Sigmoid colon (tissue), 4 donors: ENCODE data around the gene FXYD7.

ENCODE experiments used
- EP300 ChIP-seq, 4 donors: sonication (generic); formaldehyde crosslinking; IDR thresholded peaks; one replicate each; pipeline ENCODE4 v1.6.1; 2017; ENCODE audit warnings: antibody characterized with exemption in 4 of 4
- POLR2A ChIP-seq, 2 donors: fragments of 450-650 bp; IDR thresholded peaks; one replicate each; pipeline ENCODE4 v1.6.1; 2016; ENCODE audit warnings: antibody characterized with exemption in 2 of 2, mild to moderate bottlenecking in 2 of 2, moderate library complexity in 2 of 2
- POLR2AphosphoS5 ChIP-seq, 4 donors: sonication (generic); formaldehyde crosslinking; IDR thresholded peaks; one replicate each; pipeline ENCODE4 v1.6.1; 2017; ENCODE audit warnings: antibody characterized with exemption in 4 of 4
- TF ChIP-seq, protein P1 (sequence below), 4 experiments: fragments of 450-650 bp in 3 of 4; fragments of 200-600 bp in 1 of 4; IDR thresholded peaks; one replicate each; pipeline ENCODE4 v1.5.1; 2016 to 2019; ENCODE audit warnings: antibody characterized with exemption in 4 of 4, mild to moderate bottlenecking in 3 of 4, moderate library complexity in 2 of 4

DNA sequence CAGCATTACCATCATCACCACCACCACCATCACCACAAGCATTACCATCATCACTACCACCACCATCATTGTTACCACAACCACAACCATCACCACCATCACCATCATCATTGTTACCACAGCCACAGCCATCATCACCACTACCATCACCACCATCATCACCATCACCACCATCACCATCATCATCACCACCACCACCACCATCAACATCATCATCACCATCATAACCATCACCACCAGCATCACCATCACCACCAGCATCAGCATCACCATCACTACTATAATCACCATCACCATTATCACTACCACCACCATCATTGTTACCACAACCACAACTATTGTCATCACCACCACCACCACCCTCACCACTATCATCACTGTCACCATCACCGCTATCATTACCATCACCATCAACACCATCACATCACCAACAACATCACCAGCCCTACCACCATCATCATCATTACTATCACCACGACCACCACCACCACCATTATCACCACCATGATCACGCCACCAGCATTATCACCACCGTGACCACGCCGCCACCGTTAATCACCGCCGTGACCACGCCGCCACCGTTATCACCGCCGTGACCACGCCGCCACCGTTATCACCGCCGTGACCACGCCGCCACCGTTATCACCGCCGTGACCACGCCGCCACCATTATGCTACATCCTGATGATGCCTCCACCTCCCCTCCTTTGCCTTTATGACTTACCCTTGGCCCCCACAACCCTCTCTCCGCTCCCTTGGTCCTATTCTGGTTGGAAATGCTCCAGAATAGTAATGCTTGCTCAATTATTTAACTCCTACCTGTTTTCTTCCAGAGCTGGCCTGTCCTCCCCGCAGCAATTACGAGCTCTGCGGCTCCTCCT is 37.4 kb upstream of the FXYD7 start:
- TF ChIP-seq EP300 (IDR thresholded peaks at IDR 0.05) (no peak), POLR2A (IDR thresholded peaks at IDR 0.05) (no peak), POLR2AphosphoS5 (IDR thresholded peaks at IDR 0.05) (no peak)
- TF ChIP-seq, protein P1, sequence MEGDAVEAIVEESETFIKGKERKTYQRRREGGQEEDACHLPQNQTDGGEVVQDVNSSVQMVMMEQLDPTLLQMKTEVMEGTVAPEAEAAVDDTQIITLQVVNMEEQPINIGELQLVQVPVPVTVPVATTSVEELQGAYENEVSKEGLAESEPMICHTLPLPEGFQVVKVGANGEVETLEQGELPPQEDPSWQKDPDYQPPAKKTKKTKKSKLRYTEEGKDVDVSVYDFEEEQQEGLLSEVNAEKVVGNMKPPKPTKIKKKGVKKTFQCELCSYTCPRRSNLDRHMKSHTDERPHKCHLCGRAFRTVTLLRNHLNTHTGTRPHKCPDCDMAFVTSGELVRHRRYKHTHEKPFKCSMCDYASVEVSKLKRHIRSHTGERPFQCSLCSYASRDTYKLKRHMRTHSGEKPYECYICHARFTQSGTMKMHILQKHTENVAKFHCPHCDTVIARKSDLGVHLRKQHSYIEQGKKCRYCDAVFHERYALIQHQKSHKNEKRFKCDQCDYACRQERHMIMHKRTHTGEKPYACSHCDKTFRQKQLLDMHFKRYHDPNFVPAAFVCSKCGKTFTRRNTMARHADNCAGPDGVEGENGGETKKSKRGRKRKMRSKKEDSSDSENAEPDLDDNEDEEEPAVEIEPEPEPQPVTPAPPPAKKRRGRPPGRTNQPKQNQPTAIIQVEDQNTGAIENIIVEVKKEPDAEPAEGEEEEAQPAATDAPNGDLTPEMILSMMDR (IDR thresholded peaks at IDR 0.05), result no peak
